ENCODE measurements around the gene UBAC2.

GRCh38 chr13:99359528-99359927 lies 158.9 kb downstream of the UBAC2 start:
- TF ChIP-seq CTCF (IDR thresholded peaks at IDR 0.05) (no peak), POLR2A (IDR thresholded peaks at IDR 0.05) (no peak)
